ENCODE measurements around the gene TIAM2. TPM values are rescaled to one million over a fixed set of nuclear protein-coding genes. Genes with fewer than 3 reads are reported as not detected.
"Not testable (repeated sequence)": the region's sequence is repeated elsewhere in the genome, so short reads cannot be mapped to it uniquely, and the experiment has no call there.

TIAM2 gene
- total RNA-seq, 8 experiments from 2014 or later = 5.2 to 34.7 (median 10.7) TPM

DNA sequence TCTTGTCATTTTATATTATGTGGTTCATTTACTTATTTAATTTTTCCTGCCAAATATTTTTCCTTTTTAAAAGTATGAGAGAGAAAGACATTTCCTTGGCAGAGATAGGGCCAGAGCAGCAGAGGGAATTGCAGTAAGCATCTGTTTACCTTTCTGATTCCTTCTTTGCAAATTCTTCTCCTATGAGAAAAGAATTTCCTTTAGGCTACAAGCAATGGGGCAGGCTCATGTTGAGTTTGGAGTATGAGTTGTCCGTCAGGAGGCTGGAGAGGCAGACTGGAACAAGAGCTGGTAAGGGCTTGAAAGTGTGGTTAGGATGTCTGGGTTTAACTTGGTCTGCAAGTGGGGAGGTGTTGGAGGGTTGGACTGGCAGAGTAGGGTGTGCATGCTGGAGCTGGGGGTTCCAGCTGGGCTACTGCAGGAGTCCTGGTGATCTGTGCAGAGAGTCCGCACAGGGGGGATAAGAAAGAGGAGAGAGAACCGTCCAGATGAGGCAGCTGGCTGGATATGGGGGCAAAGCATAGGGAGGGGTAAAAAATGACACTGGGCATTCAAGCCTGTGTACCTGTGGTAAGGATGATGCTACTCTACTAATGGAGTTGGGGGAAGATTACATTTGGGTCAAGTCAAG, 19.7 kb downstream of the TIAM2 start:
- Histone ChIP-seq H3K4me1 (replicated peaks in 1 of 2) (peaks cover 0 to 17% of the 10 kb centered on the region in 2 donors), H3K27ac (no peak overlapping the region), H3K4me3 (no peak overlapping the region)
- ATAC-seq (replicated peaks in 6 of 8) = peak in 1 of 8 experiments; percentile 22
- WGBS, 10 experiments = 67 to 92% (median 82%) methylated on average over 1 to 3 of the region's 3 CpGs; no CpG with 5 or more reads in 2 of the 10 experiments
- in situ Hi-C loops (cut with MboI; ENCODE audit: low pct_unique_long_range_greater_than_20kb in 2 of 9, low sequenced_read_pairs in 9 of 9, unreplicated experiment in 9 of 9) = no loop called here

DNA sequence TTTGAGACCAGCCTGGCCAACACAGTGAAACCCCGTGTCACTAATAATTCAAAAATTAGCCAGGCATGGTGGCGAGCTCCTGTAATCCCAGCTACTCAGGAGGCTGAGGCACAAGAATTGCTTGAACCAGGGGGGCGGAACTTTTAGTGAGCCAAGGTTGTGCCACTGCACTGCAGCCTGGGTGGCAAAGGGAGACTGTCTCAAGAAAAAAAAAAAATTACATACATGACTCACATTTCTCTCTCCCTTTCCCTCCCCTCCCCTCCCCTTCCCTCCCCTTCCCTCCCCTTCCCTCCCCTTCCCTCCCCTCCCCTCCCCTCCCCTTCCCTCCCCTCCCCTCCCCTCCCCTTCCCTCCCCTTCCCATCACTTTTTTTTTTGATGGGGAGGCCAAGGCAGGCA, 23.3 kb downstream of the TIAM2 start:
- in situ Hi-C loops (cut with MboI; ENCODE audit: low pct_unique_long_range_greater_than_20kb in 2 of 9, low sequenced_read_pairs in 9 of 9, unreplicated experiment in 9 of 9); ATAC-seq (replicated peaks in 6 of 8); H3K27ac ChIP-seq; H3K4me3 ChIP-seq: not testable (repeated sequence)
- 83 to 100% (median 95%) methylated on average over 1 to 2 of the region's 3 CpGs; no CpG with 5 or more reads in 6 of the 10 experiments for WGBS, 10 experiments
- H3K4me1 ChIP-seq (replicated peaks in 1 of 2) = peaks cover 0 to 14% of the 10 kb centered on the region in 2 donors

DNA sequence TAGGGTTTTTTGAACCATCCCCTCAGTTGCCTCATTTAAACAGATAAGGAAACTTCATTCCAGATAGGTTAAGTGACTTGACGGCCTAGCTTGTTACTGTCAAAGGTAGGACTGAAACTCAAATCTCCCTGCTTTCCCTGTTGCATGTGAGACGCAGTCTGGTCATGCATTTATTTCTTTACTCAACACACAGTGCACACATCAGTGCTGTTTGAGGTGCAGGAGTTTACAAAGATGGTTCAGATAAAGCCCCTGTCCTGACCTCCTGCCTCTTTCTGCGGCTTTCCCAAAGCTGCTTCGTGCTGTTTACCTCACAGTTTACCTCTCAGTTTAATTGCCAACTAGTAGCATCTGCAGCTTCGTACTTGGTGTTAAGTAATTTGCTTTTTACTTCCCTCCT, 26.6 kb downstream of the TIAM2 start:
- WGBS, 10 experiments = 89 to 100% (median 94%) methylated on average over 1 to 5 of the region's 5 CpGs; no CpG with 5 or more reads in 1 of the 10 experiments
- in situ Hi-C loops (cut with MboI; ENCODE audit: low pct_unique_long_range_greater_than_20kb in 2 of 9, low sequenced_read_pairs in 9 of 9, unreplicated experiment in 9 of 9) = no loop called here
- no peak for ATAC-seq (replicated peaks in 6 of 8)
- Histone ChIP-seq H3K4me1 (replicated peaks in 1 of 2) (peaks cover 0 to 12% of the 10 kb centered on the region in 2 donors), H3K27ac (no peak overlapping the region), H3K4me3 (no peak overlapping the region)

DNA sequence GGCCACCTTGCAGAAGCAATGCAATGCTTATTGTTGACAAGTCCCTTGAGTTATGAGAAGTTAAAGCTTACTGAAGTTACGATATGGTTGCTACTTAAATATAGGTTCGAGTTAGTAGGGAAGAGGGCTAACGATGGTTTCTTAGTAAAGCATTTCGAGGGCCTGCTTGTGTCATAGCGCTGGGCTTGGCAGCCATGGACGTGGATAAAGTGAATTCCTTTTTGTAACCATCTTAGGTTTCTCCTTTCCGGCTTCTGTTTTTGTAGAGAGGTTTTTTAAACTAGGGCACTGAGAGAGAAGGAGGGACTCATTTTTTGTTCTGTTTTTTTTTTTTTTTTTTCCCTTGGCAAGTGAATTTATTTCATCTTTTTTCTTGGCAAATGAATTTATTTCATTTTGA, 27.6 kb downstream of the TIAM2 start:
- WGBS, 10 experiments = 85 to 100% (median 94%) methylated on average over 2 to 7 of the region's 7 CpGs
- in situ Hi-C loops (cut with MboI; ENCODE audit: low pct_unique_long_range_greater_than_20kb in 2 of 9, low sequenced_read_pairs in 9 of 9, unreplicated experiment in 9 of 9) = no loop called here
- Histone ChIP-seq H3K4me3 (no peak overlapping the region), H3K4me1 (replicated peaks in 1 of 2) (peaks cover 0 to 12% of the 10 kb centered on the region in 2 donors), H3K27ac (no peak overlapping the region)
- ATAC-seq (replicated peaks in 6 of 8) = no peak

DNA sequence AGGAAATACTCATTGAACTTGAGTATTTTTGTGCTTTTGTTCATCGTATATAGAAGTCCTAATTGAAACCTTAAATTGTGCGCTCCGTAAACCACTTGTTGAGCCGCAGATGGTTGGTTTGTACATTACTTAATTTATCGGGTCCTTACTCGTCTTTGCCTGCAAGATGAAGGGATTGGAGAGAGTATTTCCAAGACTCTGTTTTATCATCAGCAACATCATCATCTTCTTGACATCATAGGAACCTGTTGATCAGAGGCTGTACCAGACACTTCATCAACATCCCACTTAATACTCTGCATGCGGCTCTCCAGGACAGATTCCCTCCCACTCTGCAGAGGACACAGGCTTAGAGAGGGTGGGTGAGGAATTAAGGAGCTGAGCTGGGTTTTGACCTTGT, 28.6 kb downstream of the TIAM2 start:
- no peak for ATAC-seq (replicated peaks in 6 of 8)
- Histone ChIP-seq H3K4me3 (no peak overlapping the region), H3K27ac (no peak overlapping the region), H3K4me1 (replicated peaks in 1 of 2) (peaks cover 0 to 12% of the 10 kb centered on the region in 2 donors)
- WGBS, 10 experiments = 69 to 100% (median 85%) methylated on average over 1 to 7 of the region's 7 CpGs; no CpG with 5 or more reads in 1 of the 10 experiments
- in situ Hi-C loops (cut with MboI; ENCODE audit: low pct_unique_long_range_greater_than_20kb in 2 of 9, low sequenced_read_pairs in 9 of 9, unreplicated experiment in 9 of 9) = no loop called here

DNA sequence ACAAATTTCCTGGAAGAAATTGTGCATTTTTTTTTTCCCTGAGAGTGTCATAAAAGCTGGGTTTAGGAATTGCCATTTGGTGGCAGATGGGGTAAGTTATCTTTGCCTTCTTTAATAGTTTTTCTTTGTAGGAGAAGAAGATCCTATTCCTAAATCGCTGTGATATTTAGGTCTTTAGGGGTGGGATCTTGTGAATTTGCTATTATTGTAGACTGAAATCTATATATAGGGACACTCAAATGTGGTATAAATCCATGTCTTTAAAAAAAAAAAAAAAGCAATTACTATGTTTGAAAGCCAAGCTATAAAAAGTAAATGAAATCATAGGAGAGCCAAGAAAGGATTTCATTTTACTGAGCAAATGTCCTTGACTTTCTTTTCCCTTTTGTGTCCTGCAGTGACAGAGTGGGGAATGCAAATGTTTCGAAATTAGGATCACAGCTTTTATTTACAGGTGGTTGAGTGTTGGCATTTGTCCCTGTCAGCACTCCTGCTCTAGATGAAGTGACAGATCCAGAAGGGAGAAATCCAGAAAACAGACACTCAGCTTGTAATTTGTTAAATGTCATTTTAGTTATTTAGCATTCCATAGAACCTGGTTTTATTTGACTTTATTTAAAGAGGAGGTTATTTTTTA, 29.4 kb downstream of the TIAM2 start:
- Histone ChIP-seq H3K27ac (no peak overlapping the region), H3K4me1 (replicated peaks in 1 of 2) (peaks cover 0 to 12% of the 10 kb centered on the region in 2 donors), H3K4me3 (no peak overlapping the region)
- 50 to 100% (median 75%) methylated on average over 1 to 2 of the region's 2 CpGs; no CpG with 5 or more reads in 1 of the 10 experiments for WGBS, 10 experiments
- in situ Hi-C loops (cut with MboI; ENCODE audit: low pct_unique_long_range_greater_than_20kb in 2 of 9, low sequenced_read_pairs in 9 of 9, unreplicated experiment in 9 of 9) = no loop called here
- ATAC-seq (replicated peaks in 6 of 8) = no peak

DNA sequence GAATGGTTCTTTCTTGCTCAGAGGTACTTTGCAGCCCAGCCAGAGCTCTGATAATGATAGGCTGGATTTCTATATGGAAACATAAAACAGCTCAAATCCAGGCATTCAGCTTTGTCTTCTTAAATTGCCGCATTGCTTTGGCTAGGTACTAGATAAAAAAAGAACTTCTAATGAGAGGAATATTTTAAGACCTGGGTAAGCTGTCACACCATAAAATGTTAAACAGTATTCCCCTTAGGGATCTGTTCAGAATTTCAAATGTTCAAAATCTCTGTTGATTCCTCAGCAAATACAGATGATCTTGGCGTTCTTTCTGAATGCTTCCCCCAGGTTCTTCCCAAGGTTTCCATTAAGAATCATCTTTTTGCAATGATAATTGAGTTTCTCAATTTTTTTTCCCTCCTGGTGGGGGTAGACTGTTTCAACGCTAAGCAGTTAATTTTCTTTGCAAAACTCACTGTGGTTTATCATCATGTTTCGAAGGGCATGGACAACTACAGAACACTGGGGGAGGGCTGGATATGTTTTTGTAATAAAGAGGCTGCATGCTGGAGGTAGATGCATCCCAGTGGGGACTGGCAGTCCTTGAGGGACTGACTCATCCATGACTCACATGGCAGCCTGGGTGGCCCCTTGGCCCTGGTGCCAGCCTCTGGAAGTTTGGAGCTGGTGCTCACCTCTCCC, 31.0 kb downstream of the TIAM2 start:
- in situ Hi-C loops (cut with MboI; ENCODE audit: low pct_unique_long_range_greater_than_20kb in 2 of 9, low sequenced_read_pairs in 9 of 9, unreplicated experiment in 9 of 9) = no loop called here
- no peak overlapping the region for H3K4me3 ChIP-seq
- whole genome bisulfite sequencing, 10 experiments = 3 to 89% (median 70%) methylated on average over 2 to 4 of the region's 4 CpGs; no CpG with 5 or more reads in 1 of the 10 experiments
- H3K27ac ChIP-seq = no peak overlapping the region
- H3K4me1 ChIP-seq (replicated peaks in 1 of 2) = peaks cover 0 to 12% of the 10 kb centered on the region in 2 donors
- peak; percentile 35 to 95 (median 82) for ATAC-seq (replicated peaks in 6 of 8)

DNA sequence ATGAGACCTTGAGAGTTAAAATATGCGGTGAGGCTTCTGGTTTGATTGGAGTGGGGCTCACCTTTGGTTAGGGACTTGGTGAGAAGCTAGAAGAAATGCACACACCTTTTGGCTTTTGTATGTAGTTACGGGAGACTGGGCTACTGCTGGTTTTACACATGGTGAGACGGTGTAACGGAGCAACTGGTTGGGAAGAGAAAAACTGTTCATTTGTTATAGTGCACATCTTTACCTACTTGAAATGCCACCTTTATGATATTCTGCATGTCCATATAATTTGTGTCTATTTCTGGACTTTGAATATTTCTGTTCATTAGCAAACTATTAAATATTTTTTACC, 31.6 kb downstream of the TIAM2 start:
- Histone ChIP-seq H3K4me1 (replicated peaks in 1 of 2) (peaks cover 0 to 12% of the 10 kb centered on the region in 2 donors), H3K4me3 (no peak overlapping the region), H3K27ac (no peak overlapping the region)
- ATAC-seq (replicated peaks in 6 of 8) = peak in 1 of 8 experiments; percentile 32
- in situ Hi-C loops (cut with MboI; ENCODE audit: low pct_unique_long_range_greater_than_20kb in 2 of 9, low sequenced_read_pairs in 9 of 9, unreplicated experiment in 9 of 9) = no loop called here
- 14 to 100% (median 88%) methylated on average over 1 to 4 of the region's 4 CpGs; no CpG with 5 or more reads in 2 of the 10 experiments for WGBS, 10 experiments

DNA sequence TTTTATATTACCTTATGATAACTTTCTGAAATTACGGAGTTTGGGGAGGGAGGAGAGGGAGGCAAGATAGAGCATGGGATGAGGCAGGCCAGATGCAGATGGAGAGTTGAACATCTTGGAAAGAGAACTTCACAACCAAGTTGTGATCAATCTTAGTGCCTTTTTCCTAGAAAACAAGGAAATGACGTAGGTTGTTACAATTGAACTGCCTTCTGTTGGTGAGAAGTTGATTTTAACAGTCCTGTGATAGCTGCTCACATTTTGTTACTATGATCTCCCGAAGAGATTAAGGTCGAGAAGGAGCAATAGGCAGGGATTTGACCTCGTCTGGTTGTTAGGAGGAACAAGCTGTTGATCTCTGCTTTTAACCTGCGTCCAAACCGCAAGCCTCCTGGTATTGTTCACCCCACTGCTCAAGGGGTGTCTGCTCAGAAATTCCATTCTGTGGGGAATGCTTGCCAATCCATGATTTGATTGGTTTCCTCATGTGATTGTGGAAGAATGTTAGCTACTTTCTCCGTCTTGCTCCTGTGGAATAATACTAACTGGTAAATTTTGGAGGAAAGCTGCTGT, 35.1 kb downstream of the TIAM2 start:
- Histone ChIP-seq H3K4me1 (replicated peaks in 1 of 2) (peaks cover 0 to 5% of the 10 kb centered on the region in 2 donors), H3K4me3 (no peak overlapping the region), H3K27ac (no peak overlapping the region)
- ATAC-seq (replicated peaks in 6 of 8) = no peak
- WGBS, 10 experiments = 39 to 100% (median 89%) methylated on average over 1 to 8 of the region's 8 CpGs; no CpG with 5 or more reads in 1 of the 10 experiments
- in situ Hi-C loops (cut with MboI; ENCODE audit: low pct_unique_long_range_greater_than_20kb in 2 of 9, low sequenced_read_pairs in 9 of 9, unreplicated experiment in 9 of 9) = no loop called here

DNA sequence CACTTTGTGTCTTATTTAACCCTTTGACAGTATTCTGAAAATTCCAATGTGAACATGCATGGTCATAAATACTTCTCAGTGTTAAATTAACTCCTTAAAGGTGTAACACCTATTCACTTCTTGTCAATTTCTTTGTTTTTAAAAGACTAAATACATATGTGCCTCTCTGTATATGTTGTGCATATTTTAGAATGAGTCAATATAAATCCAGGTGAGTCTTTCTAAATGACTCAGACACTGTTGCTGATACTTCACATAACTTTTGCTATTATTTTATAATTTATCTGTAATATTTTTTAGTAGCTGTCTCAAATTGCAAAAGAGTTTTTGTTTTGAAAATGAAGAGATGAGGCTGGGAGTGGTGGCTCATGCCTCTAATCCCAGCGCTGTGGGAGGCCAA, 36.0 kb downstream of the TIAM2 start:
- 92 to 100% (median 100%) methylated on average over 1 of the region's 1 CpG; no CpG with 5 or more reads in 7 of the 10 experiments for WGBS, 10 experiments
- in situ Hi-C loops (cut with MboI; ENCODE audit: low pct_unique_long_range_greater_than_20kb in 2 of 9, low sequenced_read_pairs in 9 of 9, unreplicated experiment in 9 of 9) = no loop called here
- no peak overlapping the region for H3K4me3 ChIP-seq
- H3K4me1 ChIP-seq (replicated peaks in 1 of 2) = peaks cover 0 to 3% of the 10 kb centered on the region in 2 donors
- no peak overlapping the region for H3K27ac ChIP-seq
- ATAC-seq (replicated peaks in 6 of 8) = no peak

DNA sequence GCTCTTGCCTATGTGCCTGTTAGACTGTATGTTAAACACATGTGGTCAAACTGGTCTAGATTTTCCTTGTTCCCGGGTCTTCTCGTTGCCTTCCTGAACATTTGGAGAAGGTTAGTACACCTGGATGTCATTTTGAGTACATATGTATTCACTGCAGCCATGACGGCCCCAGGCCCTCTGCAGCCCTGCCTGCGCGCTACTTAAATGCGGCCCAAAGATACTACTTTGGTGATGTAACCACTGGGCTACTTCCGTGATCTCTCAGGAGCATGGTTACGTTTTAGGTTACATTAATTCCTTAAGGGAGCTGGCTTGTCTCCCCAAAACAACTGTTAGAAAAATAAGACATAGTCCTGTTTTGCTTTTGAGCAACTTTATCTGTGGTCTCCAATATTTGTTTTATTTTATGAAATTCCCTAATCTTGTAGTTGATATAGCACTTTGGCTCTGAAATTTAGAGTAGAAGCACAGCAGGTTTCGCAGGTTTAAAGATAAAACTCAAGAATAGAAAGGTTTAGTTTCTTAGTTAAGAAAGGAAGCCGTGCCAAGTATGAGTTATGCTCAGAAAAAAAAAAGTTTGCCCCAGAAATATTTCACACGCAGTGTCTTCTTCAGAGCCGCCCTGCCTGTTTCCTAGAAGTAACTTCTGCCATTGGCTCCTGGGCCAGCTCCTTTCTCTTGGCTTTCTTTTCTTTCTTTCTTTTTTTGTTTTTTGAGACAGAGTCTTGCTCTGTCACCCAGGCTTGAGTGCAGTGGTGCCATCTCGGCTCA, 38.1 kb downstream of the TIAM2 start:
- Histone ChIP-seq H3K27ac (no peak overlapping the region), H3K4me1 (replicated peaks in 1 of 2) (no peaks in the 10 kb centered on the region), H3K4me3 (no peak overlapping the region)
- 46 to 100% (median 93%) methylated on average over 1 to 13 of the region's 13 CpGs for WGBS, 10 experiments
- ATAC-seq (replicated peaks in 6 of 8) = no peak
- in situ Hi-C loops (cut with MboI; ENCODE audit: low pct_unique_long_range_greater_than_20kb in 2 of 9, low sequenced_read_pairs in 9 of 9, unreplicated experiment in 9 of 9) = no loop called here

DNA sequence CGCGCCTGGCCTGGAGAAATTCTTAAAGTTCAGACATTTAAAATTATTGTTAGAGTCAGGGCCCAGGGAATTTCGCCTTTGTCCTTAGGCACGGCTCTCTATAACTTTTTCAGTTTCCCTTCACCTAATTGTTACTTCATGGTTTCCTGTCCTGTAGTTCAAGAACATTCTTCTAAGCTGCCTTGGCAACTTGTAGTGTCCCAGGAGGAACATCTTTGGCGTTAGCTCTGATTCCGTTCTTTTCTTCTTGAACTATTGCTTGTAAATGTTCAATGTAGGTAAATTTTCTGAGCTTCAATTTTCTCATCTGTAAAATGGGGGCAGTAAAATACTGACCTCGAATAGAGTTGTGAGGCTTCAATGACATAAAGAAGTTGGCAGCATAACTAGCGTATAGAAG, 41.8 kb downstream of the TIAM2 start:
- WGBS, 10 experiments = 70 to 100% (median 95%) methylated on average over 1 to 8 of the region's 8 CpGs
- Histone ChIP-seq H3K4me1 (replicated peaks in 1 of 2) (no peaks in the 10 kb centered on the region), H3K4me3 (no peak overlapping the region), H3K27ac (no peak overlapping the region)
- in situ Hi-C loops (cut with MboI; ENCODE audit: low pct_unique_long_range_greater_than_20kb in 2 of 9, low sequenced_read_pairs in 9 of 9, unreplicated experiment in 9 of 9) = no loop called here
- no peak for ATAC-seq (replicated peaks in 6 of 8)

Data from motor neuron (in vitro differentiated cells).